Stomach (tissue), 9 donors: ENCODE results near the gene METTL15. TPM values are rescaled to one million over a fixed set of nuclear protein-coding genes. Genes with fewer than 3 reads are reported as not detected.
A peak's percentile ranks its signal among the peaks of the same experiment; 100 is the strongest.

ENCODE experiments used
- DNase-seq, 2 donors: peaks; one replicate each; pipeline versions ENCODE4 v3.0.0 to v3.0.0-alpha.2; 2013 to 2019
- H3K27ac ChIP-seq, 5 donors: fragments of 200-600 bp in 4 of 5; sonication (generic) in 4 of 5; one replicate each; pipeline ENCODE4 v1.5.1; 2013 to 2019; ENCODE audit warnings: mild to moderate bottlenecking in 1 of 5, moderate library complexity in 1 of 5
- H3K27me3 ChIP-seq, 3 donors: fragments of 200-600 bp; sonication (generic); one replicate each; pipeline ENCODE4 v1.5.1; 2017 to 2019; ENCODE audit warnings: mixed run types in 1 of 3
- H3K36me3 ChIP-seq, 4 donors: fragments of 200-600 bp; sonication (generic); 1 replicate in 3 of 4; 2 replicates in 1 of 4; pipeline ENCODE4 v1.5.1; 2016 to 2019
- H3K4me1 ChIP-seq, 4 donors: fragments of 200-600 bp; sonication (generic); one replicate each; pipeline ENCODE4 v1.5.1; 2016 to 2019
- H3K4me3 ChIP-seq, 4 donors: fragments of 200-600 bp; sonication (generic) in 3 of 4; one replicate each; pipeline ENCODE4 v1.5.1; 2016 to 2019; ENCODE audit warnings: mild to moderate bottlenecking in 1 of 4
- H3K9me3 ChIP-seq, 4 donors: fragments of 200-600 bp; sonication (generic); one replicate each; pipeline ENCODE4 v1.5.1; 2016 to 2019
- EP300 ChIP-seq: sonication (generic); formaldehyde crosslinking; IDR thresholded peaks from one replicate; pipeline ENCODE4 v1.6.1; 2017; ENCODE audit warnings: antibody characterized with exemption
- POLR2A ChIP-seq, 4 donors: fragments of 450-650 bp; IDR thresholded peaks; one replicate each; pipeline ENCODE4 v1.6.1; 2016; ENCODE audit warnings: antibody characterized with exemption in 4 of 4, control low read depth in 2 of 4, mild to moderate bottlenecking in 1 of 4, moderate library complexity in 1 of 4
- POLR2AphosphoS5 ChIP-seq, 3 donors: sonication (generic); formaldehyde crosslinking; IDR thresholded peaks; one replicate each; pipeline ENCODE4 v1.6.1; 2016; ENCODE audit warnings: antibody characterized with exemption in 3 of 3
- WGBS, 5 donors: extraction: QIAGEN DNeasy Blood & Tissue Kit in 3 of 5; methylation state at CpG; one replicate each; pipeline versions ENCODE4 v1.1.5 to v1.1.7; 2013 to 2018; 5-methylcytosine and 5-hydroxymethylcytosine counted together
- intact Hi-C: fragments of 100-400 bp; cut with DNase I; formaldehyde crosslinking; loops from one replicate; pipeline ENCODE4 v1.15.1; 2023; ENCODE audit warnings: low total_unique reads
- polyA plus RNA-seq, 3 donors: library from polyadenylated mRNA; stranded (reverse); fragments of 200-250 nt; gene quantifications; one replicate each; pipeline ENCODE4 v1.2.3, GENCODE V29; 2013
- total RNA-seq, 5 donors: library from RNA; depleted of rRNA; stranded (reverse); fragments of >200 nt; gene quantifications; one replicate each; pipeline versions ENCODE4 v1.1.0 to v1.2.3, GENCODE V29; 2014 to 2016
- TF ChIP-seq, protein P1 (sequence below), 7 experiments: fragments of 450-650 bp in 4 of 7; fragments of 200-600 bp in 3 of 7; sonication (generic) in 3 of 7; IDR thresholded peaks; one replicate each; pipeline ENCODE4 v1.5.1; 2016 to 2019; ENCODE audit warnings: antibody characterized with exemption in 7 of 7, control low read depth in 2 of 7, mild to moderate bottlenecking in 1 of 7
- donor health status: healthy with polysubstance abuse.
- donor health status: Bipolar disorder and iron deficiency.
- donor health status: healthy.

The METTL15 gene
- total and polyA plus RNA-seq, 8 donors = 0.58 to 21.7 (median 8.7) TPM

DNA sequence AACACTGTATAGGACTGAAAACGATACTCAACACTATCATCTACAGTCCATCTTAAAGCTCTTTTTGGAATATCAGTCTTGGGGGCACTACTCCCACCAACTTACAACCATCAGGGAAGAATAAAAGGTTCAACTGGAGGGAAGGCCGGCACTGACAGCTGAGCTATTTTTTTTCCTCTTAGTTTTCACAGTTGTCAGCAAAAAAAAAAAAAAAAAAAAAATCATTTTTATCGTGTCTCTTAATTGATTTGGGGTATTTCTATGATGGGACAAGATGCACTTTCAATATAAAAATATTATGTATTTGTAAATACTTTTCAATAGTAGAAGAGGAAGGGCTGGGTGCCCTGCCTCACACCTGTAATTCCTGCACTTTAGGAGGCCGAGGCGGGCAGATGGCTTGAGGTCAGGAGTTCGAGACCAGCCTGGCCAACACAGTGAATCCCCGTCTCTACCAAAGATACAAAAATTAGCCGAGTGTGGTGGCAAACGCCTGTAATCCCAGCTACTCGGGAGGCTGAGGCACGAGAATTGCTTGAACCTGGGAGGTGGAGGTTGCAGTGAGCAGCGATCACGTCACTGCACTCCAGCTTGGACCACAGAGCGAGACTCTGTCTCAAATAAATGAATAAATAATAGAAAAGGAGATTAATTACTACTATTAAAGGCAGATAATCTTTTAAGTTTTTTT, 1.7 kb upstream of the METTL15 start:
- WGBS, 5 donors = 82 to 85% (median 83%) methylated on average over 14 of the region's 14 CpGs
- peak overlapping the region in 1 of 4 donors; percentile 63 for H3K4me3 ChIP-seq
- intact Hi-C loops = no loop called here
- H3K27ac ChIP-seq = no peak overlapping the region
- H3K36me3 ChIP-seq = no peaks in the 10 kb centered on the region
- peaks cover 14 to 38% (median 36%) of the 10 kb centered on the region in 4 donors for H3K4me1 ChIP-seq
- TF ChIP-seq POLR2A (IDR thresholded peaks at IDR 0.05) (no peak), POLR2AphosphoS5 (IDR thresholded peaks at IDR 0.05) (no peak), EP300 (no peak)
- TF ChIP-seq, protein P1, sequence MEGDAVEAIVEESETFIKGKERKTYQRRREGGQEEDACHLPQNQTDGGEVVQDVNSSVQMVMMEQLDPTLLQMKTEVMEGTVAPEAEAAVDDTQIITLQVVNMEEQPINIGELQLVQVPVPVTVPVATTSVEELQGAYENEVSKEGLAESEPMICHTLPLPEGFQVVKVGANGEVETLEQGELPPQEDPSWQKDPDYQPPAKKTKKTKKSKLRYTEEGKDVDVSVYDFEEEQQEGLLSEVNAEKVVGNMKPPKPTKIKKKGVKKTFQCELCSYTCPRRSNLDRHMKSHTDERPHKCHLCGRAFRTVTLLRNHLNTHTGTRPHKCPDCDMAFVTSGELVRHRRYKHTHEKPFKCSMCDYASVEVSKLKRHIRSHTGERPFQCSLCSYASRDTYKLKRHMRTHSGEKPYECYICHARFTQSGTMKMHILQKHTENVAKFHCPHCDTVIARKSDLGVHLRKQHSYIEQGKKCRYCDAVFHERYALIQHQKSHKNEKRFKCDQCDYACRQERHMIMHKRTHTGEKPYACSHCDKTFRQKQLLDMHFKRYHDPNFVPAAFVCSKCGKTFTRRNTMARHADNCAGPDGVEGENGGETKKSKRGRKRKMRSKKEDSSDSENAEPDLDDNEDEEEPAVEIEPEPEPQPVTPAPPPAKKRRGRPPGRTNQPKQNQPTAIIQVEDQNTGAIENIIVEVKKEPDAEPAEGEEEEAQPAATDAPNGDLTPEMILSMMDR (IDR thresholded peaks at IDR 0.05) = no peak
- no peak for DNase-seq
- no peaks in the 10 kb centered on the region for H3K9me3 ChIP-seq
- H3K27me3 ChIP-seq = no peaks in the 10 kb centered on the region

DNA sequence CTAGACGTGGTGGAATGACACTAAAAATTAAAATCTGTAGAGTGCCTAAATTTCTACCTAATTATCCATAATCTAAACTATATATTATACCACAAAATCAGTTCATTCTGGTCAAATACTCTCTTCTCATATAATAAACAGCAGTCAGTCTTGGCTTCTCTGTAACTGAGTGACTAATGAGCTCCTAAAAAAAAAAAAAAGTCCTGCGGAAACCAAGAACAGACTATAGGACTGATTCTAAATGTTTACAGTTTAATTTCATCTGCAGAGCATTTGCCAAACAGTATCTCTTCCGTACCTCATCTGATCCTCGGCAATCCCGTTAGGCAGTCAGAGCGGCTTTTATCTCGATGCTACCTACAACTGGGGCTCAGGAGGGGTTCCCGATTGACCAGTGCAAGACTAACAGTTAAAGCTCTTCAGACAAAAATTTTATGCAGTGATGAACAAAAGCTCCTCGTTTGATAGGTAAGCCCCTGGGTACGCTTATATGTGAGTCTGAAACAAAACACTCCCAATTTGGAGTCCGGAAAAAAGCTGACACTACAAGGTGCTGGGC, 918 bp upstream of the METTL15 start:
- intact Hi-C loops = no loop called here
- H3K27ac ChIP-seq = peak overlapping the region in 4 of 5 donors; percentile 83 to 91 (median 88)
- no peak for DNase-seq

DNA sequence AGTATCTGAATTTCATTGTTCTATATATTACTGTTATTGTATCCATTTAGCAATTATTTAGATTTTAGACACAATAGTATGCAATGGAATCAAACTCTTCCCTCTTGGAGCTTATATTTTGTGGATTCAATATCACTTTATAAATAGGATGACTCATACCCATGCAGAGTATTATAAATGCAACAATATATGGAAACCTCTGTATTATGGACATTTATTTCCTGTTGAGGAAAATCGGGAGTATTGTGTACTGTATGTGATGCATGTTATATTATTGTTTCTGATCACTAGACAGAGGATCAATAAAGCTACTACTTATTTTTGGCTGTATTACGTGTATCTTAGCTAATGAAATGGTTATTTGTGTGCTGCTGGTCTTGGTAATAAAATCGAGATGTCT, 770 bp downstream of the METTL15 start:
- DNase-seq = no peak
- intact Hi-C loops = no loop called here
- Histone ChIP-seq H3K27me3 (no peaks in the 10 kb centered on the region), H3K9me3 (no peaks in the 10 kb centered on the region), H3K36me3 (peaks cover 0 to 5% (median 3%) of the 10 kb centered on the region in 4 donors), H3K4me1 (peaks cover 14 to 52% (median 43%) of the 10 kb centered on the region in 4 donors), H3K4me3 (peak overlapping the region; percentile 55 to 65 (median 62)), H3K27ac (peak overlapping the region in 4 of 5 donors; percentile 83 to 91 (median 88))
- 61 to 68% (median 63%) methylated on average over 3 of the region's 3 CpGs for WGBS, 5 donors
- TF ChIP-seq, protein P1 (IDR thresholded peaks at IDR 0.05) = no peak
- TF ChIP-seq EP300 = no peak
- no peak for TF ChIP-seq POLR2AphosphoS5 (IDR thresholded peaks at IDR 0.05)
- TF ChIP-seq POLR2A (IDR thresholded peaks at IDR 0.05) = no peak

More for the DNA sequence above, 918 bp upstream of the METTL15 start:
- Histone ChIP-seq H3K36me3 (no peaks in the 10 kb centered on the region), H3K27me3 (no peaks in the 10 kb centered on the region), H3K4me1 (peaks cover 14 to 46% (median 41%) of the 10 kb centered on the region in 4 donors), H3K9me3 (no peaks in the 10 kb centered on the region), H3K4me3 (peak overlapping the region; percentile 55 to 65 (median 62))
- TF ChIP-seq POLR2A (IDR thresholded peaks at IDR 0.05) = no peak
- 0 to 2% (median 1%) methylated on average over 11 of the region's 11 CpGs for WGBS, 5 donors

DNA sequence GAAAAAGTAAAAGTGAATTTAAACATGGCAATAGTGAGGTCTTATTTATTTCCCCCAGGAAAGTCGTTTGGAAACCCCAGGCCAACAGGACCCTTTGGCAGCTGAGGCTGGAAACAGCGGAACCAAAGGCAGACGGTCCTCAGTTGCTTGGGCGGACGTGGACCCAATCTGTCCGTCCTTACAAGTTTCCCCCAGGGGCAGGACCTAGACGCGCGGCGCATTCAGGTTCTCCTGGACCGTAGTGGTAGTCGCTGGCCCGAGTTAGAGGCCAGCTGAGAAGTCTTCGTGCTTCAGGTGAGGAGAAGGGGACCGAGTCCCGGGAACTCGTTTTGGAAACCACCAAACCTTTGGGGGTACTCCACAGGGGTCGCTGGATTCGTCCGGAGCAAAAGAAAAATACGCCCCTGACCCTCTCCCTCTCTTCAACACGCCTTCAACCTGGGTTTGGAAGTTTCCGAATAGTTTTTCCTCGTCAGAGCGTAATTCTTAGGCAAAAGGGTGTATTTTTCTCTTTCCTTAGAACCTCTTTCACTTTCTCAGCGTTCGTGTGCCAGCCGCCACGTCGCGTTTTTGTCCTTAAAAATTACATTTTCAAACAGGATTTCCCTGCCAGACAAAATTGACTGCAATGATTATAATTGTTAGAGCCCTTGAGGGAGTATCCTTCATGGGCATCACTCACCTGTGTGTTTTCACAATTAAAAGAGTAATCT, 2.1 kb downstream of the METTL15 start:
- peak overlapping the region; percentile 76 to 91 (median 87) for H3K27ac ChIP-seq
- H3K36me3 ChIP-seq = peaks cover 0 to 18% (median 14%) of the 10 kb centered on the region in 4 donors
- H3K27me3 ChIP-seq = no peaks in the 10 kb centered on the region
- TF ChIP-seq POLR2A (IDR thresholded peaks at IDR 0.05) (no peak), POLR2AphosphoS5 (IDR thresholded peaks at IDR 0.05) (peak; percentile 43 to 78 (median 74))
- peaks cover 14 to 52% (median 43%) of the 10 kb centered on the region in 4 donors for H3K4me1 ChIP-seq
- H3K9me3 ChIP-seq = no peaks in the 10 kb centered on the region
- H3K4me3 ChIP-seq = peak overlapping the region; percentile 62 to 65 (median 64)
- peak; percentile 77 to 89 for DNase-seq
- intact Hi-C loops = no loop called here
- 0 to 1% (median 0%) methylated on average over 30 to 31 of the region's 31 CpGs for WGBS, 5 donors

DNA sequence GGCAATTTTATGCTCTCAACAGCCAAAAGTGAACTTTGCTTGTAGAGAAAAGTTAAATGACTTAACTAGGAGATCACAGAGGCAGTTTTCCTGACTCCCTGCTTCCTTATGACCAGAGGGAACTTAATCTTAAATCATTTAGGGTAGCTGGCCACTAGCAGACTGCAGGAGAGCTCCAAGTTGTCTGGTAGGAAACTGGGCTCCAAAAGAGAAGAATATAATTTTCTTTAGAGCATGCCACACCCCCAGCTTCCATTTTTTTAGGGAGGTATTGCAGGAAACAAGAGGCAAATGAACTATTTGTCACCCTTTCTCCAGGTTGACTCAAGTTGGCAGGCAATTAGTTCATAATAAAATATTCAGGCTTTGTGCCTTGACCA, 2.6 kb downstream of the METTL15 start:
- Histone ChIP-seq H3K4me3 (peak overlapping the region; percentile 62 to 65 (median 64)), H3K27ac (peak overlapping the region in 4 of 5 donors; percentile 80 to 91 (median 87)), H3K36me3 (peaks cover 0 to 23% (median 18%) of the 10 kb centered on the region in 4 donors), H3K27me3 (no peaks in the 10 kb centered on the region), H3K9me3 (no peaks in the 10 kb centered on the region), H3K4me1 (peaks cover 14 to 52% (median 43%) of the 10 kb centered on the region in 4 donors)
- peak in 1 of 2 donors; percentile 50 for DNase-seq
- intact Hi-C loops = no loop called here
- no peak for TF ChIP-seq EP300
- no peak for TF ChIP-seq POLR2AphosphoS5 (IDR thresholded peaks at IDR 0.05)
- TF ChIP-seq, protein P1 (IDR thresholded peaks at IDR 0.05) = no peak
- TF ChIP-seq POLR2A (IDR thresholded peaks at IDR 0.05) = no peak
